CD4-positive, CD25-positive, alpha-beta regulatory T cell (primary cell): ENCODE measurements around the gene EEF1E1. TPM values are rescaled to one million over a fixed set of nuclear protein-coding genes. Genes with fewer than 3 reads are reported as not detected.

Experiments used
- ATAC-seq, 2 donors: fragments of 150-1000 bp; cut with Tn5 transposase; one replicate each; pipeline ENCODE4 v1.10.0; 2021; ENCODE audit warnings: low read depth in 2 of 2, moderate number of reproducible peaks in 2 of 2, moderate library complexity in 1 of 2
- DNase-seq, 3 donors: peaks; one replicate each; pipeline versions ENCODE4 v3.0.0 to v3.0.0-alpha.2; 2012 to 2022; ENCODE audit warnings: mixed read lengths in 1 of 3
- H3K27ac ChIP-seq: one replicate; pipeline ENCODE4 v1.7.0; 2013; ENCODE audit warnings: mild to moderate bottlenecking, low read length; ENCODE audit not compliant: insufficient read depth, poor library complexity, severe bottlenecking
- H3K27me3 ChIP-seq: one replicate; pipeline ENCODE4 v1.7.0; 2013; ENCODE audit warnings: low read length; ENCODE audit not compliant: control insufficient read depth, insufficient read depth
- H3K36me3 ChIP-seq: one replicate; pipeline ENCODE4 v1.7.0; 2013; ENCODE audit warnings: mild to moderate bottlenecking, low read length, moderate library complexity; ENCODE audit not compliant: control insufficient read depth, insufficient read depth
- H3K4me1 ChIP-seq: 2 replicates; pipeline ENCODE4 v1.7.0; 2013; ENCODE audit warnings: mild to moderate bottlenecking, low read length; ENCODE audit not compliant: insufficient read depth, control insufficient read depth, poor library complexity, severe bottlenecking
- H3K4me3 ChIP-seq: one replicate; pipeline ENCODE4 v1.7.0; 2013; ENCODE audit warnings: low read depth, mild to moderate bottlenecking, low read length, moderate library complexity
- H3K9me3 ChIP-seq, 2 experiments: 1 replicate in 1 of 2; 2 replicates in 1 of 2; pipeline ENCODE4 v1.7.0; 2013; ENCODE audit warnings: low read length in 2 of 2, mild to moderate bottlenecking in 1 of 2, moderate library complexity in 1 of 2; ENCODE audit not compliant: control insufficient read depth in 2 of 2
- H3K27ac Mint-ChIP-seq, 3 donors: one replicate each; pipeline ENCODE4 v1.8.0; 2020 to 2022; ENCODE audit warnings: mild to moderate bottlenecking in 3 of 3, mixed read lengths in 3 of 3, moderate library complexity in 2 of 3
- H3K27me3 Mint-ChIP-seq: one replicate; pipeline ENCODE4 v1.8.0; 2022; ENCODE audit warnings: mild to moderate bottlenecking, mixed read lengths
- H3K36me3 Mint-ChIP-seq: one replicate; pipeline ENCODE4 v1.8.0; 2020; ENCODE audit warnings: mixed read lengths
- H3K4me1 Mint-ChIP-seq, 4 donors: one replicate each; pipeline ENCODE4 v1.8.0; 2020 to 2022; ENCODE audit warnings: mixed read lengths in 4 of 4, mild to moderate bottlenecking in 1 of 4
- H3K4me3 Mint-ChIP-seq, 4 donors: one replicate each; pipeline ENCODE4 v1.8.0; 2020 to 2022; ENCODE audit warnings: mild to moderate bottlenecking in 4 of 4, mixed read lengths in 4 of 4, moderate library complexity in 3 of 4
- H3K9me3 Mint-ChIP-seq, 7 donors: one replicate each; pipeline ENCODE4 v1.8.0; 2020 to 2022; ENCODE audit warnings: mixed read lengths in 7 of 7, mild to moderate bottlenecking in 3 of 7, moderate library complexity in 2 of 7
- polyA plus RNA-seq, 4 donors: library from polyadenylated mRNA; unstranded; fragments of 300-500 nt; fragmentation: Illumina TruSeq; gene quantifications; one replicate each; pipeline ENCODE4 v1.2.3, GENCODE V29; 2021
- total RNA-seq: library from RNA; stranded (reverse); gene quantifications from one replicate; pipeline ENCODE4 v1.2.3, GENCODE V29; 2022

The EEF1E1 gene
- total and polyA plus RNA-seq, 5 donors from 2014 or later = 13.1 to 68.9 (median 59.1) TPM

- peaks cover 29% of the 10 kb centered on the region for H3K36me3 Mint-ChIP-seq
- Histone ChIP-seq H3K36me3 (peaks cover 16% of the 10 kb centered on the region), H3K4me1 (no peaks in the 10 kb centered on the region), H3K27ac (no peak overlapping the region), H3K4me3 (no peak overlapping the region), H3K27me3 (no peaks in the 10 kb centered on the region), H3K9me3 (no peaks in the 10 kb centered on the region)
- DNase-seq (no peak), ATAC-seq (no peak)
- no peak overlapping the region for H3K27ac Mint-ChIP-seq
- peaks cover 0 to 29% (median 11%) of the 10 kb centered on the region in 4 donors for H3K4me1 Mint-ChIP-seq
- no peaks in the 10 kb centered on the region for H3K27me3 Mint-ChIP-seq
- no peak overlapping the region for H3K4me3 Mint-ChIP-seq
- H3K9me3 Mint-ChIP-seq = no peaks in the 10 kb centered on the region
Observed at GRCh38 chr6:8079126-8079525, 23.2 kb downstream of the EEF1E1 start.

- Mint-ChIP-seq H3K36me3 (peaks cover 23% of the 10 kb centered on the region), H3K4me3 (no peak overlapping the region), H3K4me1 (peaks cover 0 to 25% (median 6%) of the 10 kb centered on the region in 4 donors), H3K9me3 (no peaks in the 10 kb centered on the region), H3K27me3 (no peaks in the 10 kb centered on the region), H3K27ac (no peak overlapping the region)
- DNase-seq (no peak), ATAC-seq (no peak)
- Histone ChIP-seq H3K4me1 (no peaks in the 10 kb centered on the region), H3K4me3 (no peak overlapping the region), H3K27ac (no peak overlapping the region), H3K27me3 (no peaks in the 10 kb centered on the region), H3K36me3 (peaks cover 10% of the 10 kb centered on the region), H3K9me3 (no peaks in the 10 kb centered on the region)
Observed at GRCh38 chr6:8077991-8078390, 24.4 kb downstream of the EEF1E1 start.

GRCh38 chr6:8075704-8076103, 26.6 kb downstream of the EEF1E1 start:
- Mint-ChIP-seq H3K36me3 (peaks cover 15% of the 10 kb centered on the region), H3K9me3 (no peaks in the 10 kb centered on the region), H3K27ac (peak overlapping the region in 1 of 3 donors; percentile 54), H3K4me1 (peaks cover 0 to 20% (median 4%) of the 10 kb centered on the region in 4 donors), H3K27me3 (no peaks in the 10 kb centered on the region), H3K4me3 (peak overlapping the region in 1 of 4 donors; percentile 37)
- Histone ChIP-seq H3K9me3 (no peaks in the 10 kb centered on the region), H3K27me3 (no peaks in the 10 kb centered on the region), H3K4me1 (no peaks in the 10 kb centered on the region), H3K4me3 (no peak overlapping the region), H3K36me3 (peaks cover 10% of the 10 kb centered on the region), H3K27ac (no peak overlapping the region)
- no peak for ATAC-seq
- DNase-seq = peak in 1 of 3 donors; percentile 6

- Histone ChIP-seq H3K4me3 (no peak overlapping the region), H3K27ac (no peak overlapping the region), H3K27me3 (no peaks in the 10 kb centered on the region), H3K4me1 (no peaks in the 10 kb centered on the region), H3K9me3 (no peaks in the 10 kb centered on the region), H3K36me3 (peaks cover 4% of the 10 kb centered on the region)
- Mint-ChIP-seq H3K36me3 (peaks cover 12% of the 10 kb centered on the region), H3K27me3 (no peaks in the 10 kb centered on the region), H3K4me1 (peaks cover 0 to 17% (median 4%) of the 10 kb centered on the region in 4 donors), H3K4me3 (no peak overlapping the region), H3K9me3 (no peaks in the 10 kb centered on the region), H3K27ac (no peak overlapping the region)
- ATAC-seq (no peak), DNase-seq (no peak)
Observed at GRCh38 chr6:8075185-8075584, 27.2 kb downstream of the EEF1E1 start.

- H3K4me3 Mint-ChIP-seq = no peak overlapping the region
- H3K4me1 Mint-ChIP-seq = peaks cover 0 to 11% (median 4%) of the 10 kb centered on the region in 4 donors
- DNase-seq (no peak), ATAC-seq (no peak)
- no peak overlapping the region for H3K27ac Mint-ChIP-seq
- H3K27me3 Mint-ChIP-seq = no peaks in the 10 kb centered on the region
- Histone ChIP-seq H3K9me3 (no peaks in the 10 kb centered on the region), H3K27ac (no peak overlapping the region), H3K27me3 (no peaks in the 10 kb centered on the region), H3K36me3 (peaks cover 4% of the 10 kb centered on the region), H3K4me3 (no peak overlapping the region), H3K4me1 (no peaks in the 10 kb centered on the region)
- H3K9me3 Mint-ChIP-seq = no peaks in the 10 kb centered on the region
- H3K36me3 Mint-ChIP-seq = peaks cover 7% of the 10 kb centered on the region
Observed at GRCh38 chr6:8074213-8074612, 28.1 kb downstream of the EEF1E1 start.

GRCh38 chr6:8073758-8074157, 28.6 kb downstream of the EEF1E1 start:
- H3K9me3 ChIP-seq = no peaks in the 10 kb centered on the region
- Mint-ChIP-seq H3K9me3 (no peaks in the 10 kb centered on the region), H3K4me1 (peaks cover 0 to 11% (median 4%) of the 10 kb centered on the region in 4 donors), H3K27ac (no peak overlapping the region), H3K4me3 (no peak overlapping the region), H3K27me3 (no peaks in the 10 kb centered on the region), H3K36me3 (peaks cover 7% of the 10 kb centered on the region)
- H3K27ac ChIP-seq = no peak overlapping the region
- no peak for DNase-seq
- H3K4me3 ChIP-seq = no peak overlapping the region
- peaks cover 4% of the 10 kb centered on the region for H3K36me3 ChIP-seq
- no peaks in the 10 kb centered on the region for H3K4me1 ChIP-seq
- no peaks in the 10 kb centered on the region for H3K27me3 ChIP-seq
- ATAC-seq = no peak

- no peaks in the 10 kb centered on the region for H3K9me3 ChIP-seq
- H3K4me1 ChIP-seq = no peaks in the 10 kb centered on the region
- H3K36me3 ChIP-seq = no peaks in the 10 kb centered on the region
- H3K27ac ChIP-seq = no peak overlapping the region
- H3K27ac Mint-ChIP-seq = no peak overlapping the region
- H3K4me3 Mint-ChIP-seq = no peak overlapping the region
- H3K27me3 Mint-ChIP-seq = no peaks in the 10 kb centered on the region
- DNase-seq (no peak), ATAC-seq (no peak)
- peaks cover 4 to 9% (median 8%) of the 10 kb centered on the region in 4 donors for H3K4me1 Mint-ChIP-seq
- H3K9me3 Mint-ChIP-seq = no peaks in the 10 kb centered on the region
- no peaks in the 10 kb centered on the region for H3K36me3 Mint-ChIP-seq
- no peaks in the 10 kb centered on the region for H3K27me3 ChIP-seq
- H3K4me3 ChIP-seq = no peak overlapping the region
Observed at GRCh38 chr6:8070718-8071117, 31.6 kb downstream of the EEF1E1 start.

GRCh38 chr6:8069631-8070284, 32.6 kb downstream of the EEF1E1 start:
- no peaks in the 10 kb centered on the region for H3K27me3 Mint-ChIP-seq
- H3K27ac ChIP-seq = no peak overlapping the region
- H3K36me3 Mint-ChIP-seq = no peaks in the 10 kb centered on the region
- H3K9me3 ChIP-seq = no peaks in the 10 kb centered on the region
- peaks cover 5 to 19% (median 12%) of the 10 kb centered on the region in 4 donors for H3K4me1 Mint-ChIP-seq
- H3K4me3 ChIP-seq = no peak overlapping the region
- no peaks in the 10 kb centered on the region for H3K36me3 ChIP-seq
- no peak overlapping the region for H3K4me3 Mint-ChIP-seq
- no peak for DNase-seq
- no peak for ATAC-seq
- peaks cover 7% of the 10 kb centered on the region for H3K4me1 ChIP-seq
- no peak overlapping the region for H3K27ac Mint-ChIP-seq
- no peaks in the 10 kb centered on the region for H3K27me3 ChIP-seq
- peaks cover 0 to 1% (median 0%) of the 10 kb centered on the region in 7 donors for H3K9me3 Mint-ChIP-seq
